Fibroblast of skin of abdomen (primary cell): ENCODE measurements around the gene KRTAP10-3.
"Not testable (repeated sequence)": the region's sequence is repeated elsewhere in the genome, so short reads cannot be mapped to it uniquely, and the experiment has no call there.

Experiments
- DNase-seq: peaks from one replicate; pipeline ENCODE4 v3.0.0-alpha.2; 2013

Gene KRTAP10-3

GRCh38 chr21:44590311-44590721, 31.7 kb upstream of the KRTAP10-3 start:
- no peak for DNase-seq

GRCh38 chr21:44589586-44590305, 31.2 kb upstream of the KRTAP10-3 start:
- DNase-seq: no peak

- no peak for DNase-seq
Measured at GRCh38 chr21:44589094-44589493, 30.5 kb upstream of the KRTAP10-3 start.

- DNase-seq: no peak
Measured at GRCh38 chr21:44585892-44586291, 27.3 kb upstream of the KRTAP10-3 start.

GRCh38 chr21:44583800-44584147, 25.2 kb upstream of the KRTAP10-3 start:
- no peak for DNase-seq

GRCh38 chr21:44583089-44583799, 24.6 kb upstream of the KRTAP10-3 start:
- DNase-seq: no peak

- no peak for DNase-seq
Measured at GRCh38 chr21:44582055-44582454, 23.5 kb upstream of the KRTAP10-3 start.

- no peak for DNase-seq
Measured at GRCh38 chr21:44581158-44581557, 22.6 kb upstream of the KRTAP10-3 start.

- not testable (repeated sequence) for DNase-seq
Measured at GRCh38 chr21:44580231-44580821, 21.7 kb upstream of the KRTAP10-3 start, which contains the start of gene KRTAP10-5. KRTAP10-5 (minus strand) TSS chr21:44580604; CDS start chr21:44580578, 26 bp downstream.

- no peak for DNase-seq
Measured at GRCh38 chr21:44579833-44580144, 21.2 kb upstream of the KRTAP10-3 start.

- DNase-seq: no peak
Measured at GRCh38 chr21:44579056-44579832, 20.6 kb upstream of the KRTAP10-3 start.

- DNase-seq: no peak
Measured at GRCh38 chr21:44578371-44579055, 19.9 kb upstream of the KRTAP10-3 start.

- DNase-seq: no peak
Measured at GRCh38 chr21:44576025-44576420, 17.4 kb upstream of the KRTAP10-3 start.

- DNase-seq: no peak
Measured at GRCh38 chr21:44575307-44576024, 16.9 kb upstream of the KRTAP10-3 start.

- DNase-seq: no peak
Measured at GRCh38 chr21:44574457-44575306, 16.1 kb upstream of the KRTAP10-3 start.

- not testable (repeated sequence) for DNase-seq
Measured at GRCh38 chr21:44573630-44574456, 15.2 kb upstream of the KRTAP10-3 start, which contains the start of gene KRTAP10-4. KRTAP10-4 (plus strand) TSS chr21:44573729; CDS start chr21:44573759, 30 bp downstream.

GRCh38 chr21:44572959-44573583, 14.5 kb upstream of the KRTAP10-3 start:
- DNase-seq: no peak

GRCh38 chr21:44571844-44572782, 13.5 kb upstream of the KRTAP10-3 start:
- no peak for DNase-seq
